K562 (cell line): ENCODE measurements around the gene RPS19BP1. TPM values are rescaled to one million over a fixed set of nuclear protein-coding genes. Genes with fewer than 3 reads are reported as not detected.

ENCODE experiments used
- ATAC-seq: fragments of 200-7000 bp; cut with Tn5 transposase; 3 replicates; pipeline ENCODE4 v1.9.1; 2020; ENCODE audit warnings: moderate library complexity
- BruUV-seq: library from RNA; stranded (reverse); fragments of 400-500 nt; replicated peaks from 2 replicates; lab custom pipeline; 2021; lab: Mats Ljungman, UMichigan
- CTCF ChIA-PET: fragments of 300-600 bp; formaldehyde crosslinking; extraction: SDS; loops from one replicate; lab custom pipeline; 2021; ENCODE audit warnings: low intra/inter-chr PET ratio; lab: Yijun Ruan, JAX
- POLR2A ChIA-PET: fragments of 300-600, 350-650 bp; sonication (Branson Sonifier 250); formaldehyde crosslinking; extraction: SDS; loops from one replicate; lab custom pipeline; 2021; ENCODE audit warnings: antibody characterized with exemption, inconsistent platforms; lab: Yijun Ruan, JAX
- DNase-seq, 4 experiments: peaks; one replicate each; pipeline versions ENCODE4 v3.0.0 to v3.0.0-alpha.2; 2011 to 2018; ENCODE audit warnings: low spot score in 3 of 4, mixed read lengths in 3 of 4; ENCODE audit errors: extremely low read depth in 1 of 4
- FAIRE-seq: peaks from 2 replicates; lab custom pipeline; 2011; peaks lifted over from hg19 to GRCh38; lab: Jason Lieb, UNC
- H2AFZ ChIP-seq: 2 replicates; pipeline ENCODE4 v1.6.0; 2011; ENCODE audit warnings: low read depth, low read length, control low read depth, inconsistent platforms
- H3K27ac ChIP-seq: fragments of 200-600 bp; 3 replicates; pipeline ENCODE4 v1.8.0; 2011; ENCODE audit warnings: low read depth, mild to moderate bottlenecking, control low read depth, inconsistent platforms, low read length, moderate library complexity, mixed read lengths; ENCODE audit errors: extremely low read depth
- H3K27me3 ChIP-seq, 2 experiments: fragments of 300-600 bp in 1 of 2; 2 replicates in 1 of 2; 3 replicates in 1 of 2; pipeline versions ENCODE4 v1.6.0 to v1.8.0; 2011; ENCODE audit warnings: inconsistent platforms in 2 of 2, low read length in 2 of 2, mild to moderate bottlenecking in 1 of 2, mixed read lengths in 1 of 2, moderate library complexity in 1 of 2; ENCODE audit not compliant: control insufficient read depth in 2 of 2, insufficient read depth in 2 of 2
- H3K36me3 ChIP-seq: fragments of 300-600 bp; 3 replicates; pipeline ENCODE4 v1.8.0; 2011; ENCODE audit warnings: mild to moderate bottlenecking, low read length, inconsistent platforms; ENCODE audit not compliant: control insufficient read depth, insufficient read depth
- H3K4me1 ChIP-seq, 2 experiments: fragments of 200-600 bp in 1 of 2; replicated peaks in 1 of 2; 2 replicates in 1 of 2; 3 replicates in 1 of 2; pipeline versions ENCODE4 v1.5.1 to v1.8.0; 2011; ENCODE audit warnings: inconsistent platforms in 2 of 2, low read length in 2 of 2, mild to moderate bottlenecking in 1 of 2, mixed read lengths in 1 of 2, moderate library complexity in 1 of 2; ENCODE audit not compliant: control insufficient read depth in 2 of 2, insufficient read depth in 2 of 2
- H3K4me2 ChIP-seq: 2 replicates; pipeline ENCODE4 v1.6.1; 2011; ENCODE audit warnings: low read length, control low read depth, inconsistent platforms, mixed read lengths; ENCODE audit not compliant: insufficient read depth
- H3K4me3 ChIP-seq: fragments of 200-600 bp; sonication (generic), shearing (Covaris generic); 2 replicates; pipeline ENCODE4 v1.5.1; 2016; ENCODE audit warnings: control low read depth, inconsistent platforms
- H3K79me2 ChIP-seq: fragments of 200-600 bp; 3 replicates; pipeline ENCODE4 v1.8.0; 2011; ENCODE audit warnings: low read length, inconsistent platforms; ENCODE audit not compliant: control insufficient read depth, insufficient read depth
- H3K9ac ChIP-seq, 2 experiments: 2 replicates each; pipeline versions ENCODE4 v1.6.0 to v1.6.1; 2011; ENCODE audit warnings: low read depth in 2 of 2, low read length in 2 of 2, control low read depth in 1 of 2, inconsistent platforms in 1 of 2, mild to moderate bottlenecking in 1 of 2, mixed read lengths in 1 of 2; ENCODE audit not compliant: insufficient read depth in 1 of 2
- H3K9me1 ChIP-seq: one replicate; pipeline ENCODE4 v1.6.0; 2011; ENCODE audit warnings: inconsistent platforms, mild to moderate bottlenecking, low read length, moderate library complexity; ENCODE audit not compliant: control insufficient read depth, insufficient read depth
- H3K9me3 ChIP-seq: replicated peaks from 2 replicates; pipeline ENCODE4 v1.5.1; 2011; ENCODE audit warnings: low read depth, low read length, inconsistent platforms; ENCODE audit not compliant: control insufficient read depth, insufficient read depth
- H4K20me1 ChIP-seq: replicated peaks from 2 replicates; pipeline ENCODE4 v1.6.1; 2011; ENCODE audit warnings: low read length, inconsistent platforms, mixed read lengths; ENCODE audit not compliant: control insufficient read depth, insufficient read depth
- BMI1 ChIP-seq: fragments of 150-350 bp; IDR thresholded peaks from 2 replicates; pipeline ENCODE4 v1.6.1; 2014; ENCODE audit warnings: low read length
- BRD4 ChIP-seq: fragments of 200-600 bp; sonication (generic); IDR thresholded peaks from 2 replicates; pipeline ENCODE4 v1.6.1; 2017; ENCODE audit warnings: inconsistent platforms
- CHAMP1 ChIP-seq: fragments of 450-650 bp; IDR thresholded peaks from 2 replicates; pipeline ENCODE4 v1.6.1; 2016; ENCODE audit warnings: mild to moderate bottlenecking
- DMBX1 ChIP-seq: fragments of 250-450 bp; sonication (Bioruptor Pico); IDR thresholded peaks from 2 replicates; pipeline ENCODE4 v1.8.0; 2022; ENCODE audit warnings: inconsistent platforms, mild to moderate bottlenecking, moderate library complexity, borderline replicate concordance
- E2F8 ChIP-seq: fragments of 450-650 bp; IDR thresholded peaks from 2 replicates; pipeline ENCODE4 v1.7.1; 2018; ENCODE audit warnings: mild to moderate bottlenecking, low read depth; ENCODE audit not compliant: partially characterized antibody
- GABPB2 ChIP-seq: fragments of 250-450 bp; sonication (Bioruptor Pico); conservative IDR thresholded peaks from 2 replicates; pipeline ENCODE4 v1.5.1; 2021; ENCODE audit warnings: mild to moderate bottlenecking
- L3MBTL2 ChIP-seq: fragments of 450-650 bp; IDR thresholded peaks from 2 replicates; pipeline ENCODE4 v1.6.1; 2016; ENCODE audit warnings: mild to moderate bottlenecking, moderate library complexity
- NBN ChIP-seq: fragments of 450-650 bp; IDR thresholded peaks from 2 replicates; pipeline ENCODE4 v1.6.1; 2016; ENCODE audit warnings: low read depth, mild to moderate bottlenecking
- NONO ChIP-seq, 2 experiments: fragments of 200-400 bp in 1 of 2; fragments of 450-650 bp in 1 of 2; formaldehyde crosslinking in 1 of 2; IDR thresholded peaks; 2 replicates each; pipeline ENCODE4 v1.6.1; 2017; ENCODE audit warnings: low read depth in 2 of 2, mild to moderate bottlenecking in 2 of 2, moderate library complexity in 2 of 2, low read length in 1 of 2
- POLR2H ChIP-seq: IDR thresholded peaks from 2 replicates; pipeline ENCODE4 v1.6.1; 2016; ENCODE audit warnings: missing genetic modification characterization, low read depth, mild to moderate bottlenecking, control low read depth, missing compliant biosample characterization, moderate library complexity
- SMAD4 ChIP-seq: fragments of 250-450 bp; sonication (Bioruptor Pico); conservative IDR thresholded peaks from 2 replicates; pipeline ENCODE4 v1.8.0; 2021; ENCODE audit warnings: inconsistent platforms, mild to moderate bottlenecking, moderate library complexity
- SOX6 ChIP-seq: fragments of 450-650 bp; IDR thresholded peaks from 2 replicates; pipeline ENCODE4 v1.6.1; 2014; ENCODE audit warnings: mild to moderate bottlenecking
- XRCC5 ChIP-seq: fragments of 200-400 bp; formaldehyde crosslinking; IDR thresholded peaks from 2 replicates; pipeline ENCODE4 v1.6.1; 2017; ENCODE audit warnings: low read depth, mild to moderate bottlenecking, low read length
- ZSCAN29 ChIP-seq: fragments of 450-650 bp; IDR thresholded peaks from 2 replicates; pipeline ENCODE4 v1.6.1; 2017
- WGBS: fragments of 100-300 bp; shearing (Covaris generic); methylation state at CpG from one replicate; pipeline ENCODE4 v1.1.6; 2016; ENCODE audit warnings: low coverage, mixed read lengths; ENCODE audit not compliant: insufficient coverage; ENCODE audit errors: missing lambda C conversion rate; 5-methylcytosine and 5-hydroxymethylcytosine counted together
- in situ Hi-C: fragments of 300-500 bp; cut with MboI; formaldehyde crosslinking; loops from 4 replicates; pipeline ENCODE4 v1.15.0; 2018; ENCODE audit warnings: inconsistent platforms, mixed read lengths
- intact Hi-C: fragments of 100-400 bp; cut with micrococcal nuclease; formaldehyde crosslinking; loops from 2 replicates; pipeline ENCODE4 v1.14.2; 2022
- polyA plus RNA-seq, 8 experiments: library from polyadenylated mRNA; depleted of rRNA in 4 of 8; stranded (reverse) in 5 of 8; unstranded in 3 of 8; fragments of >200 nt; fragmentation: Nextera tagmentation in 2 of 8; fragmentation: Illumina TruSeq in 1 of 8; extraction: Ambion mirVana in 2 of 8; extraction: Trizol in 1 of 8; gene quantifications; 2 replicates each; pipeline versions ENCODE4 v1.2.1 to v1.2.3, GENCODE V29; 2011 to 2014; ENCODE audit warnings: inconsistent platforms in 1 of 8, missing spikeins in 1 of 8
- total RNA-seq, 7 experiments: library from RNA; depleted of rRNA in 6 of 7; stranded (reverse); fragments of >200 nt in 6 of 7; fragmentation: Illumina TruSeq in 2 of 7; extraction: Trizol in 2 of 7; gene quantifications; 2 replicates each; pipeline versions ENCODE4 v1.2.1 to v1.2.3, GENCODE V29; 2011 to 2021; ENCODE audit warnings: low replicate concordance in 1 of 7

The RPS19BP1 gene
- total and polyA plus RNA-seq, 9 of the 15 experiments (the other 6 are each of a cell fraction or from before 2014, with no cell fraction given): 3.0 to 223 (median 84.3) TPM

GRCh38 chr22:39519681-39520225 is 12.8 kb downstream of the RPS19BP1 start (continued):
- 0 out of 4 replicates have a peak, but pooled peaks have one; percentile 37 to 42 for TF ChIP-seq NONO (IDR thresholded peaks at IDR 0.05; ENCODE audit: low read depth in 2 of 2, low read length in 1 of 2)

- Histone ChIP-seq H3K9ac (peak overlapping the region; percentile 99 to 100), H3K4me2 (peak overlapping the region; percentile 97), H3K9me3 (no peaks in the 10 kb centered on the region), H3K4me1 (peaks cover 23 to 31% of the 10 kb centered on the region in 2 experiments; a peak in 4 of 5 replicates), H3K27me3 (no peaks in the 10 kb centered on the region), H3K36me3 (peaks cover 68% of the 10 kb centered on the region), H3K9me1 (no peaks in the 10 kb centered on the region), H3K79me2 (peaks cover 74% of the 10 kb centered on the region), H2AFZ (peak overlapping the region; percentile 84), H4K20me1 (peaks cover 32% of the 10 kb centered on the region), H3K4me3 (peak overlapping the region; percentile 99), H3K27ac (peak overlapping the region; percentile 100)
- intact Hi-C loops (loop anchor here (2.0 to 5.0 kb wide), 3 partner anchors 22 to 132 kb away; no protein-coding TSS in a partner anchor), in situ Hi-C loops (no loop called here)
- ChIA-PET POLR2A (interaction anchor here (0.6 to 6.1 kb wide), 28 partner anchors 8 to 1156 kb away, joined by 3 to 106 read pairs (median 4); partner anchors contain the start of genes MIEF1 and RPL3), CTCF (interaction anchor here (1.0 kb wide), 1 partner anchor 1467 kb away, joined by 3 read pairs; no protein-coding TSS in a partner anchor)
- FAIRE-seq: peak; percentile 11
- WGBS: 4% methylated on average over 22 of the region's 24 CpGs
- peak in 2 of 4 experiments; percentile 52 to 62 for DNase-seq
- peak; percentile 37 for ATAC-seq
- no TSS peak for BruUV-seq
- peak; percentile 91 for TF ChIP-seq ZSCAN29
- TF ChIP-seq POLR2H (tag): no peak
- peak; percentile 83 for TF ChIP-seq BRD4
- TF ChIP-seq XRCC5: 0 out of 2 replicates have a peak, but pooled peaks have one; percentile 22
- TF ChIP-seq DMBX1 (CRISPR knock-in tag): 0 out of 2 replicates have a peak, but pooled peaks have one; percentile 4
- TF ChIP-seq L3MBTL2: no peak
- no peak for TF ChIP-seq BMI1
- peak; percentile 80; the same call in 1 of the 2 replicates for TF ChIP-seq NBN
- peak; percentile 58 for TF ChIP-seq E2F8
- TF ChIP-seq GABPB2 (CRISPR knock-in tag): no peak
- no peak; the same call in 1 of the 2 replicates for TF ChIP-seq SOX6
- no peak for TF ChIP-seq CHAMP1
- TF ChIP-seq SMAD4 (CRISPR knock-in tag): peak; percentile 58; the same call in 1 of the 2 replicates
These were observed 13.4 kb downstream of the RPS19BP1 start for GRCh38 chr22:39518996-39519680.
